Sigmoid colon (tissue), 7 donors: ENCODE results near the gene VMP1. TPM values are rescaled to one million over a fixed set of nuclear protein-coding genes. Genes with fewer than 3 reads are reported as not detected.

Source experiments
- DNase-seq: peaks from one replicate; pipeline ENCODE4 v3.0.0-alpha.2; 2019
- H3K27ac ChIP-seq, 4 donors: fragments of 200-600 bp; sonication (generic); one replicate each; pipeline ENCODE4 v1.5.1; 2016 to 2019; ENCODE audit warnings: mild to moderate bottlenecking in 1 of 4
- H3K27me3 ChIP-seq, 3 donors: fragments of 200-600 bp; sonication (generic); one replicate each; pipeline ENCODE4 v1.5.1; 2019; ENCODE audit warnings: mild to moderate bottlenecking in 1 of 3
- H3K36me3 ChIP-seq, 4 donors: fragments of 200-600 bp; sonication (generic); one replicate each; pipeline ENCODE4 v1.5.1; 2016 to 2019
- H3K4me1 ChIP-seq, 4 donors: fragments of 200-600 bp; sonication (generic); one replicate each; pipeline ENCODE4 v1.5.1; 2017 to 2019
- H3K4me3 ChIP-seq, 4 donors: fragments of 200-600 bp; sonication (generic); one replicate each; pipeline ENCODE4 v1.5.1; 2017 to 2019; ENCODE audit warnings: mild to moderate bottlenecking in 2 of 4, moderate library complexity in 1 of 4
- H3K9me3 ChIP-seq, 4 donors: fragments of 200-600 bp in 3 of 4; sonication (generic) in 3 of 4; one replicate each; pipeline versions ENCODE4 v1.5.1 to v1.6.1; 2013 to 2019
- EP300 ChIP-seq, 4 donors: sonication (generic); formaldehyde crosslinking; IDR thresholded peaks; one replicate each; pipeline ENCODE4 v1.6.1; 2017; ENCODE audit warnings: antibody characterized with exemption in 4 of 4
- POLR2A ChIP-seq, 2 donors: fragments of 450-650 bp; IDR thresholded peaks; one replicate each; pipeline ENCODE4 v1.6.1; 2016; ENCODE audit warnings: antibody characterized with exemption in 2 of 2, mild to moderate bottlenecking in 2 of 2, moderate library complexity in 2 of 2
- POLR2AphosphoS5 ChIP-seq, 4 donors: sonication (generic); formaldehyde crosslinking; IDR thresholded peaks; one replicate each; pipeline ENCODE4 v1.6.1; 2017; ENCODE audit warnings: antibody characterized with exemption in 4 of 4
- WGBS, 2 donors: extraction: QIAGEN DNeasy Blood & Tissue Kit; methylation state at CpG; one replicate each; pipeline ENCODE4 v1.1.7; 2013; 5-methylcytosine and 5-hydroxymethylcytosine counted together
- intact Hi-C: fragments of 100-400 bp; cut with DNase I; formaldehyde crosslinking; loops from one replicate; pipeline ENCODE4 v1.15.1; 2023
- polyA plus RNA-seq, 3 donors: library from polyadenylated mRNA; stranded (reverse); fragments of 200-250 nt; gene quantifications; one replicate each; pipeline ENCODE4 v1.2.3, GENCODE V29; 2013
- total RNA-seq, 4 donors: library from RNA; depleted of rRNA; stranded (reverse); fragments of >200 nt; gene quantifications; one replicate each; pipeline ENCODE4 v1.1.0, GENCODE V29; 2016
- TF ChIP-seq, protein P1 (sequence below), 4 experiments: fragments of 450-650 bp in 3 of 4; fragments of 200-600 bp in 1 of 4; IDR thresholded peaks; one replicate each; pipeline ENCODE4 v1.5.1; 2016 to 2019; ENCODE audit warnings: antibody characterized with exemption in 4 of 4, mild to moderate bottlenecking in 3 of 4, moderate library complexity in 2 of 4
- donor health status: healthy with polysubstance abuse.
- donor health status: Bipolar disorder and iron deficiency.
- donor health status: healthy.

The VMP1 gene
- total and polyA plus RNA-seq, 7 donors, result 26.1 to 247 (median 132) TPM

DNA sequence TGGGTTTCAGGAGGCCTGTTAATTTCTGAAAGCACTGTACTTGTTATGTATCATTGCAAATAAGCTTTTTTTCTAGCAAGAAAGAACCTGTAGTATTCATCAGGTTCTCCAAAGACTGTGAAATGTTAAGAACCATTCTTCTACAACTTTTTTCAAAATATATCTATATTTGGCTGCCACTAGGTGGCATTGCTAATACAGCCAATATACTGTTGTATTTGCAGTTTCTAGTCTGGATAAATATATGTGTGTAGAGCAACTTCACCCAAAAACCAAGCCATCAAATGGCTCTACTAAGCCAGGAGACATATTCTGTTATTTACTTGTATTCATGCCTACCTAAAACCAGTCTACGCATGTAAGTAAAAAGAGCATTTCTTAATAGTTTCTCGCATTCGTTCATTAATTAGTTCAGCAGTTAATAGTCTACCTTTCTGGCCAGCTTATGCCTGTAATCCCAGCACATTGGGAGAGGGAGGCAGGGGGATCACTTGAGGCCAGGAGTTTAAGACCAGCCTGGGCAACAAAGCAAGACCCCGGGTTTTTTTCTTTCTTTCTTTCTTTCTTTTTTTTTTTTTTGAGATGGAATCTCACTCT lies 39.5 kb downstream of the VMP1 start:
- Histone ChIP-seq H3K4me1 (no peaks in the 10 kb centered on the region), H3K4me3 (no peak overlapping the region), H3K27me3 (no peaks in the 10 kb centered on the region), H3K9me3 (no peaks in the 10 kb centered on the region), H3K27ac (no peak overlapping the region), H3K36me3 (peaks cover 0 to 7% (median 1%) of the 10 kb centered on the region in 4 donors)
- DNase-seq, result no peak
- TF ChIP-seq, protein P1, sequence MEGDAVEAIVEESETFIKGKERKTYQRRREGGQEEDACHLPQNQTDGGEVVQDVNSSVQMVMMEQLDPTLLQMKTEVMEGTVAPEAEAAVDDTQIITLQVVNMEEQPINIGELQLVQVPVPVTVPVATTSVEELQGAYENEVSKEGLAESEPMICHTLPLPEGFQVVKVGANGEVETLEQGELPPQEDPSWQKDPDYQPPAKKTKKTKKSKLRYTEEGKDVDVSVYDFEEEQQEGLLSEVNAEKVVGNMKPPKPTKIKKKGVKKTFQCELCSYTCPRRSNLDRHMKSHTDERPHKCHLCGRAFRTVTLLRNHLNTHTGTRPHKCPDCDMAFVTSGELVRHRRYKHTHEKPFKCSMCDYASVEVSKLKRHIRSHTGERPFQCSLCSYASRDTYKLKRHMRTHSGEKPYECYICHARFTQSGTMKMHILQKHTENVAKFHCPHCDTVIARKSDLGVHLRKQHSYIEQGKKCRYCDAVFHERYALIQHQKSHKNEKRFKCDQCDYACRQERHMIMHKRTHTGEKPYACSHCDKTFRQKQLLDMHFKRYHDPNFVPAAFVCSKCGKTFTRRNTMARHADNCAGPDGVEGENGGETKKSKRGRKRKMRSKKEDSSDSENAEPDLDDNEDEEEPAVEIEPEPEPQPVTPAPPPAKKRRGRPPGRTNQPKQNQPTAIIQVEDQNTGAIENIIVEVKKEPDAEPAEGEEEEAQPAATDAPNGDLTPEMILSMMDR (IDR thresholded peaks at IDR 0.05), result peak; percentile 31 to 63 (median 56)
- TF ChIP-seq POLR2A (IDR thresholded peaks at IDR 0.05), result no peak
- WGBS, 2 donors, result 94 to 96% methylated on average over 4 of the region's 4 CpGs
- intact Hi-C loops, result loop anchor here (10.0 kb wide), 2 partner anchors 218 to 288 kb away; partner anchors contain the start of gene RNFT1

DNA sequence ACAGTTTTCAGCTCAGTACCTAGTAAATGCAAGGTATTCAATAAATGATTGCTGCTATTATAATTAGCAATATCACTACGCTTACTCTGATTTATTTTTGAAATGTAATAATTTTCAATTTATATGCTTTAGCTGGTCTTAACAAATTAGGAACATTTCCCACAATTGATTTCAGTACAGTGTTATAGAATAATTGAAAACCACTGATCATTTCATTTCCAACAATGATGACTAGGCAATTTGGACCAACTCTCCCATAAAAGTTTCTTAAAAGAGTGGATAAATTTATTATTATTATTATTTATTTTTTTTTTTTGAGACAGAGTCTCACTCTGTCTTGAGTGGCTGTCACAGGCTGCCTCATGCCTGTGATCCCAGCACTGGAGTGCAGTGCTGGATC lies 41.1 kb downstream of the VMP1 start:
- Histone ChIP-seq H3K9me3 (no peaks in the 10 kb centered on the region), H3K27me3 (no peaks in the 10 kb centered on the region), H3K4me3 (no peak overlapping the region), H3K4me1 (peaks cover 0 to 7% (median 2%) of the 10 kb centered on the region in 4 donors), H3K36me3 (peaks cover 0 to 3% (median 0%) of the 10 kb centered on the region in 4 donors), H3K27ac (no peak overlapping the region)
- WGBS, 2 donors, result 91 to 97% methylated on average over 1 of the region's 1 CpG
- no peak for DNase-seq
- intact Hi-C loops, result loop anchor here (10.0 kb wide), 2 partner anchors 216 to 286 kb away; partner anchors contain the start of gene RNFT1
- TF ChIP-seq EP300 (IDR thresholded peaks at IDR 0.05) (no peak), POLR2A (IDR thresholded peaks at IDR 0.05) (no peak), POLR2AphosphoS5 (IDR thresholded peaks at IDR 0.05) (no peak)
- TF ChIP-seq, protein P1 (IDR thresholded peaks at IDR 0.05), result no peak

DNA sequence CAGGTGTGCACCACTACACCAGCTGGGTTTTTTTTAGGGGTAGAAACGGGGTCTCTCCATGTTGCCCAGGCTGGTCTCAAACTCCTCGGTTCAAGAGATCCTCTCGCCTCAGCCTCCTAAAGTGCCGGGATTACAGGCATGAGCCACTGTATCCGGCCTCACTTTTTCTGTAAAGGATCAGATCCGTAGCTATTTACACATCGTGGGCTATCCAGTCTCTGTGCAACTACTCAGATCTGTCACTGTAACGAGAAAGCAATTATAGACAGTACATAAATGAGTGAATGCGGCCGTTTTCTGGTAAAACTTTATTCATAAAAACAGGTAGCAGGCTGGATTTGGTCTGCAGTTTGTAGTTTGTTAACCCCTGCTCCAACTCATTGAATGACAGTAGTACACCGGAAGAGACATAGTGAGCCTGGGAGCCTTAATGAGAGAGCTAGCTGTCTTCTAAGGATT lies 44.5 kb downstream of the VMP1 start:
- no peak overlapping the region for H3K4me3 ChIP-seq
- TF ChIP-seq POLR2A (IDR thresholded peaks at IDR 0.05), result no peak
- no peak for TF ChIP-seq POLR2AphosphoS5 (IDR thresholded peaks at IDR 0.05)
- no peak for TF ChIP-seq EP300 (IDR thresholded peaks at IDR 0.05)
- TF ChIP-seq, protein P1 (IDR thresholded peaks at IDR 0.05), result no peak
- intact Hi-C loops, result no loop called here
- peaks cover 0 to 3% (median 0%) of the 10 kb centered on the region in 4 donors for H3K36me3 ChIP-seq
- H3K27me3 ChIP-seq, result no peaks in the 10 kb centered on the region
- DNase-seq, result no peak
- H3K4me1 ChIP-seq, result peaks cover 0 to 39% (median 27%) of the 10 kb centered on the region in 4 donors
- no peaks in the 10 kb centered on the region for H3K9me3 ChIP-seq
- H3K27ac ChIP-seq, result no peak overlapping the region
- whole genome bisulfite sequencing, 2 donors, result 86 to 89% methylated on average over 11 of the region's 11 CpGs

DNA sequence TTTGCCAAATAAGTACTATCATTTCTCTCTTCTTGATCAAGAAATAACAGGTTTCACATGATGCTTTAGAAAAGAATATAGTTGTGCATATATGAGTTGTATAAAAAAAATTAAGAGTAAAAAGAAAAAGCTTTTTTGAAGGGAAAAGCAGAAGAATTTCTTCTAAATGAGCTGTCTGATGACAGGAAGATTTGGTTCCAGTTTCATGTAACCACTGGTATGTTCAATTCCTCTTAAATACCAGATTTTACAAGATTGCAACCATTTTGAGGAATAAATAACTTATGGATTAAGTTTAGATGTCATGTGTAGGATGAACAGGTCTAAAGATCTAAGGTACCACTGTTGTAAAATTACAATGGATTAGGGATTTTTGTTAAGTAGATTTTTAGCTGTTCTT lies 45.0 kb downstream of the VMP1 start:
- no peak overlapping the region for H3K4me3 ChIP-seq
- peaks cover 0 to 44% (median 27%) of the 10 kb centered on the region in 4 donors for H3K4me1 ChIP-seq
- peaks cover 0 to 3% (median 0%) of the 10 kb centered on the region in 4 donors for H3K36me3 ChIP-seq
- H3K27me3 ChIP-seq, result no peaks in the 10 kb centered on the region
- H3K27ac ChIP-seq, result peak overlapping the region in 1 of 4 donors; percentile 2
- H3K9me3 ChIP-seq, result no peaks in the 10 kb centered on the region
- TF ChIP-seq, protein P1 (IDR thresholded peaks at IDR 0.05), result no peak
- TF ChIP-seq POLR2AphosphoS5 (IDR thresholded peaks at IDR 0.05) (no peak), POLR2A (IDR thresholded peaks at IDR 0.05) (no peak), EP300 (IDR thresholded peaks at IDR 0.05) (no peak)
- intact Hi-C loops, result no loop called here
- no peak for DNase-seq
